Heart right ventricle (tissue), 16 donors: ENCODE results near the gene IL31RA. TPM values are rescaled to one million over a fixed set of nuclear protein-coding genes. Genes with fewer than 3 reads are reported as not detected.
A peak's percentile ranks its signal among the peaks of the same experiment; 100 is the strongest.

ENCODE experiments used
- ATAC-seq, 8 donors: fragments of 200-7000 bp; cut with Tn5 transposase; one replicate each; pipeline ENCODE4 v1.9.1; 2020; ENCODE audit warnings: mild to moderate bottlenecking in 8 of 8, moderate library complexity in 8 of 8, moderate number of reproducible peaks in 1 of 8
- DNase-seq, 2 donors: peaks; one replicate each; pipeline ENCODE4 v3.0.0-alpha.2; 2020
- H3K27ac ChIP-seq, 10 donors: fragments of 200-600 bp; sonication (generic) in 2 of 10; one replicate each; pipeline versions ENCODE4 v1.5.0 to v1.8.0; 2020 to 2022; ENCODE audit warnings: mild to moderate bottlenecking in 3 of 10
- H3K27me3 ChIP-seq, 7 donors: fragments of 200-600 bp; one replicate each; pipeline ENCODE4 v1.8.0; 2021 to 2022; ENCODE audit warnings: mild to moderate bottlenecking in 2 of 7
- H3K36me3 ChIP-seq, 9 donors: fragments of 200-600 bp; sonication (generic) in 1 of 9; one replicate each; pipeline versions ENCODE4 v1.5.0 to v1.8.0; 2020 to 2022; ENCODE audit warnings: mild to moderate bottlenecking in 2 of 9
- H3K4me1 ChIP-seq, 9 donors: fragments of 200-600 bp; sonication (generic) in 1 of 9; one replicate each; pipeline versions ENCODE4 v1.5.0 to v1.8.0; 2020 to 2022; ENCODE audit warnings: mild to moderate bottlenecking in 4 of 9
- H3K4me3 ChIP-seq, 10 donors: fragments of 200-600 bp; sonication (generic) in 2 of 10; one replicate each; pipeline versions ENCODE4 v1.5.0 to v1.8.0; 2020 to 2022; ENCODE audit warnings: mild to moderate bottlenecking in 7 of 10, moderate library complexity in 2 of 10
- H3K9me3 ChIP-seq, 11 donors: fragments of 200-600 bp in 10 of 11; sonication (generic) in 2 of 11; one replicate each; pipeline versions ENCODE4 v1.5.0 to v1.8.0; 2013 to 2022; ENCODE audit warnings: mild to moderate bottlenecking in 2 of 11, control low read depth in 1 of 11, moderate library complexity in 1 of 11
- WGBS, 2 donors: extraction: QIAGEN DNeasy Blood & Tissue Kit; methylation state at CpG; one replicate each; pipeline ENCODE4 v1.1.7; 2013; ENCODE audit warnings: inconsistent platforms in 1 of 2; 5-methylcytosine and 5-hydroxymethylcytosine counted together
- intact Hi-C, 10 donors: fragments of 100-400 bp; cut with DNase I; formaldehyde crosslinking; loops; one replicate each; pipeline versions ENCODE4 v1.11.1 to v1.14.2; 2022
- polyA plus RNA-seq, 2 donors: library from polyadenylated mRNA; stranded (reverse); fragments of 200-250 nt; gene quantifications; one replicate each; pipeline ENCODE4 v1.2.3, GENCODE V29; 2013
- total RNA-seq, 10 donors: library from RNA; stranded (reverse); fragmentation: NEBNext Ultra II Directional in 3 of 10; extraction: Animal tissue kit (Norgen Biotek cat#: 25700) in 3 of 10; gene quantifications; one replicate each; pipeline versions ENCODE4 v1.2.1 to v1.2.4, GENCODE V29; 2021 to 2023
- TF ChIP-seq, protein P1 (sequence below), 9 donors: fragments of 200-600 bp; sonication (generic) in 2 of 9; IDR thresholded peaks; one replicate each; pipeline versions ENCODE4 v1.5.0 to v1.8.0; 2021 to 2022; ENCODE audit warnings: antibody characterized with exemption in 9 of 9, mild to moderate bottlenecking in 5 of 9, moderate library complexity in 1 of 9
- donor health status: Arrhythmogenic right ventricular cardiomyopathy.
- donor health status: ischemic (EF 13 %, LVEDD 7.1; RV severe dilation, severe dysfunction).
- donor health status: healthy with polysubstance abuse.
- donor health status: DM: no; HTN: yes; CAD: no.
- donor health status: DM: no; HTN: no; CAD: no.
- donor health status: ischemic (EF 25% LVEDD 6.9; RV normal size, moderate dysfunction).
- donor health status: ischemic (EF 25% LVEDD 5.7; RV mildly dilated, moderate dysfunction).
- donor health status: healthy.
- donor health status: DM: yes; HTN: yes; CAD: no.
- donor health status: Ischemic cardiomyopathy.
- donor health status: ischemic (EF 35%, LVEDD 5.7; RV mildly dilated, moderate dysfunction).
- donor health status: nonischemic (EF 11% LVEDD 7.7; RV severe dilation, severe dysfunction).
- donor health status: DM: yes; HTN: yes; CAD: no.
- donor health status: PGD.
- donor health status: ischemic (EF 29% LVEDD 5.4; RV normal size, mild dysfunction).
- donor health status: nonischemic (EF 23%, LVEDD 6.1; RV moderate dilation, normal function).

IL31RA gene
- total and polyA plus RNA-seq, 12 donors: 0.06 to 1.6 (median 0.76) TPM; not detected in 3

DNA sequence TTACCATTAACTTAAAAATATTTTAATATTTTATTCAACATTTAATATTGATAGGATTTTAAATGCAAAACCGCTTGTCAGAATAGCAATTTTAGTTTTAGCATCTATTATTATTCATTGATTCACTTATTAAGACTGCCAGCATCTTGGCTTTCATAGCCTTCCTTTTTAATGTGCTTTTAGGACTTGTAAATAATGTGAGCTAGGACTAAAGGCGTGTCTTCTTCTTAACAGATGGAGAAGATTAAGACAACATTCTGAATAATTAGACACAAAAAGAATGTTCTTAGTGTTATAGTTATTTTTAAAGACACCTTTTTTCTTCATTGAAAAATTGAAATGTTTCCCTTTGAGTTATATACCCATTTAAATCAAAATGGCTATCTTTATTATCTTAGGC is 6.9 kb downstream of the IL31RA start:
- H3K4me3 ChIP-seq: no peak overlapping the region
- H3K4me1 ChIP-seq: peaks cover 0 to 35% (median 7%) of the 10 kb centered on the region in 9 donors
- no peaks in the 10 kb centered on the region for H3K36me3 ChIP-seq
- WGBS, 2 donors: 89 to 91% methylated on average over 2 of the region's 2 CpGs
- intact Hi-C loops: no loop called here
- DNase-seq (no peak), ATAC-seq (no peak)
- no peaks in the 10 kb centered on the region for H3K27me3 ChIP-seq
- no peak overlapping the region for H3K27ac ChIP-seq
- H3K9me3 ChIP-seq: peaks cover 0 to 7% (median 0%) of the 10 kb centered on the region in 11 donors
- TF ChIP-seq, protein P1, sequence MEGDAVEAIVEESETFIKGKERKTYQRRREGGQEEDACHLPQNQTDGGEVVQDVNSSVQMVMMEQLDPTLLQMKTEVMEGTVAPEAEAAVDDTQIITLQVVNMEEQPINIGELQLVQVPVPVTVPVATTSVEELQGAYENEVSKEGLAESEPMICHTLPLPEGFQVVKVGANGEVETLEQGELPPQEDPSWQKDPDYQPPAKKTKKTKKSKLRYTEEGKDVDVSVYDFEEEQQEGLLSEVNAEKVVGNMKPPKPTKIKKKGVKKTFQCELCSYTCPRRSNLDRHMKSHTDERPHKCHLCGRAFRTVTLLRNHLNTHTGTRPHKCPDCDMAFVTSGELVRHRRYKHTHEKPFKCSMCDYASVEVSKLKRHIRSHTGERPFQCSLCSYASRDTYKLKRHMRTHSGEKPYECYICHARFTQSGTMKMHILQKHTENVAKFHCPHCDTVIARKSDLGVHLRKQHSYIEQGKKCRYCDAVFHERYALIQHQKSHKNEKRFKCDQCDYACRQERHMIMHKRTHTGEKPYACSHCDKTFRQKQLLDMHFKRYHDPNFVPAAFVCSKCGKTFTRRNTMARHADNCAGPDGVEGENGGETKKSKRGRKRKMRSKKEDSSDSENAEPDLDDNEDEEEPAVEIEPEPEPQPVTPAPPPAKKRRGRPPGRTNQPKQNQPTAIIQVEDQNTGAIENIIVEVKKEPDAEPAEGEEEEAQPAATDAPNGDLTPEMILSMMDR (IDR thresholded peaks at IDR 0.05): no peak

DNA sequence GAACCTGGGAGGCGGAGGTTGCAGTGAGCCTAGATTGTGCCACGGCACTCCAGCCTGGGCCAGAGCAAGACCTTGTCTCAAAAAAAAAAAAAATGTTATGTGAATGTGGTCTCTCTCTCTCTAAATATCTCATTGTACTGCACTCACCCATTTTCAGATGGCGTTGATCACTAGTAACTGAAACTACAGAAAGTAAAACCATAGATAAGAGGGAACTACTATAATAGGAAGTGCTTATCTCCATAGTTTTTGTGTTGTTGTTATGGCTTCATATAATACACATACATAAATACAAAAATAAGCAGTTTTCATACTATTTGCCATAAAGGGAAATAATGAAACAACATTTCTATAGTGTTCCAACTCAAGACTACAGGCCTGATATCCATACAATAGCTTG is 9.1 kb downstream of the IL31RA start:
- H3K27ac ChIP-seq: no peak overlapping the region
- no peaks in the 10 kb centered on the region for H3K27me3 ChIP-seq
- TF ChIP-seq, protein P1 (IDR thresholded peaks at IDR 0.05): no peak
- WGBS, 2 donors: 58 to 94% methylated on average over 3 of the region's 3 CpGs
- ATAC-seq (no peak), DNase-seq (no peak)
- H3K9me3 ChIP-seq: peaks cover 0 to 7% (median 0%) of the 10 kb centered on the region in 11 donors
- no peak overlapping the region for H3K4me3 ChIP-seq
- H3K36me3 ChIP-seq: no peaks in the 10 kb centered on the region
- H3K4me1 ChIP-seq: peaks cover 0 to 27% (median 0%) of the 10 kb centered on the region in 9 donors
- intact Hi-C loops: no loop called here

DNA sequence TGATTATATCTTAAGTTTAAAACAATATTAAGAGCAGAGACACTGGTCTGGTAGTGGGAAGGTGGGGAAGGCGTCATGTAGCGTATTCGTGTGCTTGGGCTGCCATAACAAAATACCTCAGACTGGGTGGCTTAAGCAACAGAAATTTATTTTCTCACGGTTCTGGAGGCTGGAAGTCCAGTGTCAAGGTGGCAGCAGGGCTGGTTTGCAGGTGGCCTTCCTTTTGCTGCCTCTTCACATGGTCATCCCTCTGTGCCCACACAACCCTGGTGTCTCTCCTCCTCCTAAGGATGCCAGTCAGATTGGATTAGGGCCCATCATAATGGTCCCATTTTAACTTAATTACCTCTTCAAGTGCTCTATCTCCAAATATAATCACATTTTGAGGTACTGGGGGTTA is 9.6 kb downstream of the IL31RA start:
- H3K4me3 ChIP-seq: no peak overlapping the region
- WGBS, 2 donors: 74 to 96% methylated on average over 4 of the region's 4 CpGs
- H3K27me3 ChIP-seq: no peaks in the 10 kb centered on the region
- no peaks in the 10 kb centered on the region for H3K36me3 ChIP-seq
- peaks cover 0 to 22% (median 0%) of the 10 kb centered on the region in 9 donors for H3K4me1 ChIP-seq
- TF ChIP-seq, protein P1 (IDR thresholded peaks at IDR 0.05): no peak
- ATAC-seq (no peak), DNase-seq (no peak)
- peaks cover 0 to 7% (median 0%) of the 10 kb centered on the region in 11 donors for H3K9me3 ChIP-seq
- intact Hi-C loops: no loop called here
- H3K27ac ChIP-seq: no peak overlapping the region

DNA sequence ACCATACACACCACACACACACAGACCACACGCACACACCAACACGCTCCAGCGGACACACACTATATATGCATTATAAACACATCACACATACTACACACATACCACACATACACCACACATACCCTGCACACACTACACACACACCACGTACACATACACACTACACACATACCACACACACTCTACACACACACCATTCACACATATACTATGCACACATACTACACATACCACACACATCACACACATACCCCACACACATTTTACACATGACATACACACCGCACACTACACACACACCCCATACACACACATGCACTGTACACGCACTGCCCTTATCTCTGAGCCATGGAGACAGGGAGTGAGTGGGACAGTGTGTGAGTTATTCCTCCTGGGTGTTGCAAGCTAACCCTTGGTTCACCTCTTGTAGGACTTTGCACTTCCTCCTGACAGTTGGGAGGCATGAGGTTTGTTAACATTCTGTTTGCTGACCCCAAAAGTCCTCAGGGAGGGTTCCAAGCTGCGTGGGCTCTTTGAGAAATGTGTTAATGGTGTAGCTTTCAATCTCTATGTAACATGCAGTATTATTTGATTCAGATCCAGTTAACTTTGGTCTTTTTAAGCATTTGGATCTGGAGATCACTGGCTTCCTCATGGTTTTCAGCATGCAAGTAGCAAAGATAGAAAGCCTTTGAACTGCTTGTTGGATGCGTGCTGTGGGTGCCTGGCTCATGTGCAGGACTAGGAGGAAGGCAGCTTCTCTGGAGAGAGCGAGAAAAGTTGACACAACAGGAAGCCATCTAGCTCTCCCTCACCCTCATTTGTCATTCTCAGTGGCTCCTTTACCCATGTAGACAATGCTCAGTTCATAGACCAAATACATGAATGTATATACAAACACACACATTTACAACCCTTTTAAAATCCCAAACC is 13.7 kb downstream of the IL31RA start:
- peak in 1 of 8 donors; percentile 18 for ATAC-seq
- 84 to 85% methylated on average over 9 of the region's 9 CpGs for WGBS, 2 donors
- no peak overlapping the region for H3K27ac ChIP-seq
- TF ChIP-seq, protein P1 (IDR thresholded peaks at IDR 0.05): no peak
- H3K9me3 ChIP-seq: peaks cover 0 to 7% (median 0%) of the 10 kb centered on the region in 11 donors
- H3K4me3 ChIP-seq: no peak overlapping the region
- H3K36me3 ChIP-seq: no peaks in the 10 kb centered on the region
- intact Hi-C loops: no loop called here
- no peak for DNase-seq
- H3K4me1 ChIP-seq: peaks cover 0 to 24% (median 0%) of the 10 kb centered on the region in 9 donors
- no peaks in the 10 kb centered on the region for H3K27me3 ChIP-seq
